H1 (cell line): ENCODE results near the gene AMN1. TPM values are rescaled to one million over a fixed set of nuclear protein-coding genes. Genes with fewer than 3 reads are reported as not detected.

Experiments used
- CTCF ChIA-PET: fragments of 300-600 bp; sonication (Branson Sonifier 250); formaldehyde crosslinking; loops from one replicate; lab custom pipeline; 2021; ENCODE audit not compliant: partially characterized antibody; lab: Charles Lee
- POLR2A ChIA-PET: fragments of 300-600 bp; sonication (Branson Sonifier 250); formaldehyde crosslinking; loops from one replicate; lab custom pipeline; 2021; ENCODE audit warnings: inconsistent platforms; ENCODE audit not compliant: partially characterized antibody; lab: Charles Lee
- DNase-seq, 2 experiments: peaks; one replicate each; pipeline versions ENCODE4 v3.0.0 to v3.0.0-alpha.2; 2010 to 2022; ENCODE audit warnings: low spot score in 2 of 2, low read depth in 1 of 2, mixed read lengths in 1 of 2
- FAIRE-seq: peaks from 2 replicates; lab custom pipeline; 2011; peaks lifted over from hg19 to GRCh38; lab: Jason Lieb, UNC
- H2AFZ ChIP-seq: 2 replicates; pipeline ENCODE4 v1.8.1; 2012; ENCODE audit warnings: low read length, inconsistent platforms
- H2AK5ac ChIP-seq: 2 replicates; pipeline ENCODE4 v1.6.1; 2013; ENCODE audit warnings: low read depth, low read length
- H2BK120ac ChIP-seq: replicated peaks from 2 replicates; pipeline ENCODE3; 2013; ENCODE audit warnings: low read depth, low read length, inconsistent platforms
- H2BK12ac ChIP-seq: 2 replicates; pipeline ENCODE4 v1.6.1; 2013; ENCODE audit warnings: low read depth, low read length
- H2BK15ac ChIP-seq: 2 replicates; pipeline ENCODE4 v1.6.1; 2013; ENCODE audit warnings: low read length
- H2BK20ac ChIP-seq: 2 replicates; pipeline ENCODE4 v1.6.1; 2013; ENCODE audit warnings: low read length
- H2BK5ac ChIP-seq: 2 replicates; pipeline ENCODE4 v1.6.1; 2013; ENCODE audit warnings: low read depth, low read length
- H3K14ac ChIP-seq: 2 replicates; pipeline ENCODE4 v1.6.1; 2013; ENCODE audit warnings: inconsistent platforms; ENCODE audit not compliant: insufficient read length
- H3K18ac ChIP-seq: 2 replicates; pipeline ENCODE4 v1.6.1; 2013; ENCODE audit warnings: low read length; ENCODE audit errors: extremely low read depth
- H3K23ac ChIP-seq: 2 replicates; pipeline ENCODE4 v1.6.1; 2013; ENCODE audit warnings: inconsistent platforms; ENCODE audit not compliant: insufficient read length
- H3K23me2 ChIP-seq: 2 replicates; pipeline ENCODE4 v1.6.1; 2013; ENCODE audit warnings: low read depth, low read length
- H3K27ac ChIP-seq: 2 replicates; pipeline ENCODE4 v1.6.1; 2011; ENCODE audit warnings: low read depth, low read length, inconsistent platforms
- H3K27me3 ChIP-seq, 4 experiments: replicated peaks in 1 of 4; 1 replicate in 1 of 4; 2 replicates in 3 of 4; pipeline versions ENCODE4 v1.6.1 to v1.8.1; 2011 to 2013; ENCODE audit warnings: low read length in 3 of 4, mild to moderate bottlenecking in 3 of 4, inconsistent platforms in 2 of 4, mixed read lengths in 2 of 4, moderate library complexity in 1 of 4; ENCODE audit not compliant: control insufficient read depth in 3 of 4, insufficient read depth in 3 of 4; ENCODE audit errors: extremely low read depth in 1 of 4
- H3K36me3 ChIP-seq, 4 experiments: 2 replicates each; pipeline versions ENCODE4 v1.6.1 to v1.8.1; 2011 to 2013; ENCODE audit warnings: mild to moderate bottlenecking in 4 of 4, low read length in 3 of 4, moderate library complexity in 2 of 4, control low read depth in 1 of 4, inconsistent platforms in 1 of 4; ENCODE audit not compliant: insufficient read depth in 4 of 4, control insufficient read depth in 2 of 4
- H3K4ac ChIP-seq: replicated peaks from 2 replicates; pipeline ENCODE3; 2013; ENCODE audit warnings: low read length, low read depth, mixed read lengths, inconsistent platforms; ENCODE audit not compliant: insufficient read length
- H3K4me1 ChIP-seq, 4 experiments: replicated peaks in 1 of 4; 1 replicate in 1 of 4; 2 replicates in 3 of 4; pipeline versions ENCODE4 v1.6.1 to v1.8.1; 2011 to 2013; ENCODE audit warnings: low read length in 3 of 4, inconsistent platforms in 2 of 4, mixed read lengths in 1 of 4; ENCODE audit not compliant: insufficient read depth in 4 of 4, control insufficient read depth in 3 of 4
- H3K4me2 ChIP-seq, 2 experiments: 2 replicates each; pipeline versions ENCODE4 v1.6.1 to v1.8.1; 2011 to 2013; ENCODE audit warnings: low read depth in 2 of 2, low read length in 2 of 2, control low read depth in 1 of 2, inconsistent platforms in 1 of 2, mild to moderate bottlenecking in 1 of 2; ENCODE audit not compliant: insufficient read depth in 1 of 2
- H3K4me3 ChIP-seq, 4 experiments: fragments of 200-600, 300-600 bp in 1 of 4; sonication (generic), shearing (Covaris generic), sonication (Bioruptor Twin) in 1 of 4; 2 replicates each; pipeline versions ENCODE4 v1.5.1 to v1.8.1; 2011 to 2016; ENCODE audit warnings: low read length in 4 of 4, low read depth in 3 of 4, control low read depth in 2 of 4, inconsistent platforms in 2 of 4, mild to moderate bottlenecking in 2 of 4, mixed read lengths in 1 of 4, moderate library complexity in 1 of 4; ENCODE audit not compliant: insufficient read depth in 2 of 4; ENCODE audit errors: extremely low read depth in 1 of 4
- H3K56ac ChIP-seq: replicated peaks from 2 replicates; pipeline ENCODE3; 2013; ENCODE audit warnings: low read depth, mild to moderate bottlenecking, mixed read lengths, low read length, inconsistent platforms; ENCODE audit not compliant: insufficient read length
- H3K79me1 ChIP-seq: 2 replicates; pipeline ENCODE4 v1.6.1; 2013; ENCODE audit warnings: low read depth, low read length, control low read depth
- H3K79me2 ChIP-seq, 2 experiments: 2 replicates each; pipeline versions ENCODE4 v1.6.1 to v1.8.1; 2012 to 2013; ENCODE audit warnings: low read length in 2 of 2, mild to moderate bottlenecking in 2 of 2, inconsistent platforms in 1 of 2; ENCODE audit not compliant: insufficient read depth in 2 of 2, control insufficient read depth in 1 of 2
- H3K9ac ChIP-seq, 4 experiments: replicated peaks in 1 of 4; 1 replicate in 1 of 4; 2 replicates in 3 of 4; pipeline versions ENCODE4 v1.6.1 to v1.8.1; 2011 to 2013; ENCODE audit warnings: low read depth in 3 of 4, low read length in 3 of 4, control low read depth in 2 of 4, mild to moderate bottlenecking in 2 of 4, moderate library complexity in 2 of 4, inconsistent platforms in 1 of 4; ENCODE audit errors: extremely low read depth in 1 of 4
- H3K9me3 ChIP-seq, 2 experiments: 2 replicates each; pipeline versions ENCODE4 v1.6.1 to v1.8.1; 2012 to 2013; ENCODE audit warnings: mild to moderate bottlenecking in 2 of 2, moderate library complexity in 2 of 2, control low read depth in 1 of 2, inconsistent platforms in 1 of 2, low read depth in 1 of 2, low read length in 1 of 2, mixed read lengths in 1 of 2; ENCODE audit not compliant: insufficient read depth in 2 of 2
- H4K20me1 ChIP-seq, 2 experiments: replicated peaks in 1 of 2; 2 replicates each; pipeline versions ENCODE3 to v1.8.1; 2011 to 2013; ENCODE audit warnings: inconsistent platforms in 2 of 2, low read length in 2 of 2, mild to moderate bottlenecking in 1 of 2; ENCODE audit not compliant: insufficient read depth in 2 of 2, control insufficient read depth in 1 of 2
- H4K5ac ChIP-seq: 2 replicates; pipeline ENCODE4 v1.6.1; 2013; ENCODE audit warnings: low read length, low read depth, mixed read lengths, inconsistent platforms; ENCODE audit not compliant: insufficient read length
- H4K8ac ChIP-seq: 2 replicates; pipeline ENCODE4 v1.8.0; 2013; ENCODE audit warnings: mild to moderate bottlenecking, moderate library complexity, low read length, inconsistent platforms; ENCODE audit not compliant: insufficient read depth; ENCODE audit errors: extremely low read depth
- H4K91ac ChIP-seq: replicated peaks from 2 replicates; pipeline ENCODE3; 2013; ENCODE audit warnings: low read length, mixed read lengths, inconsistent platforms; ENCODE audit not compliant: insufficient read length
- BRCA1 ChIP-seq: IDR thresholded peaks from 2 replicates; pipeline ENCODE4 v1.6.1; 2012; ENCODE audit warnings: low read depth, low read length, improper control_type of control experiment
- CBX5 ChIP-seq: fragments of 300-800, 300-1000 bp; sonication (generic); IDR thresholded peaks from 2 replicates; pipeline ENCODE4 v1.7.1; 2016; ENCODE audit warnings: antibody characterized with exemption, low read length, low read depth
- CREB1 ChIP-seq: IDR thresholded peaks from 2 replicates; pipeline ENCODE4 v1.6.1; 2012; ENCODE audit warnings: inconsistent platforms
- CTCF ChIP-seq, 3 experiments: IDR thresholded peaks; 1 replicate in 2 of 3; 2 replicates in 1 of 3; pipeline versions ENCODE4 v1.5.1 to v1.6.1; 2011; ENCODE audit warnings: low read length in 3 of 3, mild to moderate bottlenecking in 3 of 3, inconsistent platforms in 2 of 3, low read depth in 1 of 3, moderate library complexity in 1 of 3; ENCODE audit not compliant: insufficient read depth in 1 of 3; ENCODE audit errors: control extremely low read depth in 1 of 3
- GABPA ChIP-seq: IDR thresholded peaks from 2 replicates; pipeline ENCODE4 v1.6.1; 2011; ENCODE audit warnings: mild to moderate bottlenecking, low read length, moderate library complexity, borderline replicate concordance; ENCODE audit not compliant: insufficient read depth
- GTF2F1 ChIP-seq: IDR thresholded peaks from 2 replicates; pipeline ENCODE4 v1.6.1; 2012; ENCODE audit warnings: low read depth, low read length, improper control_type of control experiment, borderline replicate concordance
- NRF1 ChIP-seq: IDR thresholded peaks from 2 replicates; pipeline ENCODE4 v1.6.1; 2011; ENCODE audit warnings: mild to moderate bottlenecking, low read depth, low read length, improper control_type of control experiment
- RBBP5 ChIP-seq: IDR thresholded peaks from 2 replicates; pipeline ENCODE4 v1.7.1; 2012; ENCODE audit warnings: low read depth, mild to moderate bottlenecking, inconsistent platforms, low read length, moderate library complexity, borderline replicate concordance
- SAP30 ChIP-seq: fragments of 300-600 bp; sonication (generic); IDR thresholded peaks from 2 replicates; pipeline ENCODE4 v1.7.1; 2012; ENCODE audit warnings: low read length, moderate library complexity, mild to moderate bottlenecking, inconsistent platforms; ENCODE audit not compliant: insufficient read depth, insufficient replicate concordance
- SIRT6 ChIP-seq: IDR thresholded peaks from one replicate; pipeline ENCODE4 v1.7.1; 2012; ENCODE audit warnings: low read length, inconsistent platforms
- SP2 ChIP-seq: IDR thresholded peaks from 2 replicates; pipeline ENCODE4 v1.6.1; 2012; ENCODE audit warnings: mild to moderate bottlenecking, low read length, inconsistent platforms
- TCF12 ChIP-seq: IDR thresholded peaks from 2 replicates; pipeline ENCODE4 v1.6.1; 2011; ENCODE audit warnings: low read depth, mild to moderate bottlenecking, low read length
- WGBS, 2 experiments: shearing (Covaris generic) in 1 of 2; methylation state at CpG; one replicate each; pipeline versions ENCODE4 v1.1.6 to v1.1.7; 2013 to 2015; ENCODE audit warnings: low lambda C conversion rate in 2 of 2, mixed read lengths in 2 of 2, inconsistent platforms in 1 of 2, low coverage in 1 of 2, missing lambda C conversion rate in 1 of 2; ENCODE audit not compliant: insufficient replicate concordance in 2 of 2, insufficient coverage in 1 of 2, insufficient read length in 1 of 2; ENCODE audit errors: extremely low coverage in 1 of 2, missing lambda C conversion rate in 1 of 2; 5-methylcytosine and 5-hydroxymethylcytosine counted together
- polyA plus RNA-seq, 7 experiments: library from polyadenylated mRNA; depleted of rRNA in 3 of 7; stranded (reverse) in 5 of 7; unstranded in 2 of 7; fragments of >200 nt in 5 of 7; fragments of 200-250 nt in 2 of 7; gene quantifications; 1 replicate in 5 of 7; 2 replicates in 1 of 7; 4 replicates in 1 of 7; pipeline versions ENCODE4 v1.2.1 to v1.2.3, GENCODE V29; 2011 to 2013; ENCODE audit warnings: missing spikeins in 2 of 7, mixed read lengths in 2 of 7
- total RNA-seq: library from RNA; stranded (reverse); fragmentation: NEBNext Ultra II Directional; extraction: Animal tissue kit (Norgen Biotek cat#: 25700); gene quantifications from 2 replicates; pipeline ENCODE4 v1.2.1, GENCODE V29; 2021

The AMN1 gene
- total and polyA plus RNA-seq, 2 of the 8 experiments (the other 6 are each of a cell fraction or from before 2014, with no cell fraction given) = 7.5 to 13.8 TPM

DNA sequence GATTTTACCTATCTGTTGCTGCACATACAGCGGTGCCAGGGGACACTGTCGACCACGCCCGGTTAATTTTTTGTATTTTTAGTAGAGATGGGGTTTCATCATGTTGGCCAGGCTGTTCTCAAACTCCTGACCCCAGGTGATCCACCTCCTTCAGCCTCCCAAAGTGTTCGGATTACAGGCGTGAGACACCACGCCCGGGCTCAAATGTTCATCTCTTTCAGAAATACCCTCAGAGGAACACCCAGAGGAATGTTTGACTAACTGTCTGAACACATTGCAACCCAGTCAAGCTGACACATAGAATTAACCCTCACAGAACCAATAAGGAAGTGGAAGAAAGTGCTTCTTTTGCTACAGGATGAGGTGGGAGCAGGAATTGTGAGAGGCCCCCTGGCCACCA lies 84.3 kb downstream of the AMN1 start:
- Histone ChIP-seq H3K23ac (no peak overlapping the region), H3K9ac (no peak overlapping the region), H2AK5ac (no peak overlapping the region), H3K56ac (no peak overlapping the region), H3K36me3 (no peaks in the 10 kb centered on the region), H4K91ac (no peak overlapping the region), H2BK5ac (no peak overlapping the region), H3K14ac (no peak overlapping the region), H2BK15ac (0 out of 2 replicates have a peak overlapping the region, but pooled peaks have one; percentile 88), H3K27ac (no peak overlapping the region), H3K4me1 (no peaks in the 10 kb centered on the region), H4K20me1 (no peaks in the 10 kb centered on the region), H2BK20ac (no peak overlapping the region), H3K9me3 (no peaks in the 10 kb centered on the region), H3K79me1 (no peaks in the 10 kb centered on the region), H2BK12ac (no peak overlapping the region), H3K23me2 (no peaks in the 10 kb centered on the region), H2AFZ (0 out of 2 replicates have a peak overlapping the region, but pooled peaks have one; percentile 9), H4K5ac (no peak overlapping the region), H3K4me3 (no peak overlapping the region), H3K79me2 (no peaks in the 10 kb centered on the region), H3K27me3 (no peaks in the 10 kb centered on the region), H3K18ac (no peak overlapping the region), H4K8ac (no peak overlapping the region; the same call in 1 of the 2 replicates), H3K4me2 (no peak overlapping the region), H2BK120ac (no peak overlapping the region), H3K4ac (no peak overlapping the region)
- CTCF ChIA-PET = interaction anchor here (0.6 to 3.0 kb wide), 4 partner anchors 9 to 387 kb away, joined by 3 to 18 read pairs (median 6); no protein-coding TSS in a partner anchor
- POLR2A ChIA-PET = interaction anchor here (0.6 kb wide), 1 partner anchor 319 kb away, joined by 4 read pairs; no protein-coding TSS in a partner anchor
- FAIRE-seq = no peak
- no peak for DNase-seq
- WGBS, 2 experiments = 84% methylated on average over 8 of the region's 8 CpGs; no CpG with 5 or more reads in 1 of the 2 experiments
- TF ChIP-seq RBBP5 (no peak), GTF2F1 (no peak), SIRT6 (no peak), NRF1 (no peak), TCF12 (no peak), BRCA1 (no peak), CREB1 (no peak), GABPA (no peak), SAP30 (no peak), CBX5 (no peak), CTCF (IDR thresholded peaks at IDR 0.05; ENCODE audit: control extremely low read depth in 1 of 3, insufficient read depth in 1 of 3, low read depth in 1 of 3, low read length in 3 of 3) (no peak), SP2 (no peak)
